Glomerular endothelial cell (primary cell): Measurements from ENCODE around the gene TECR. TPM values are rescaled to one million over a fixed set of nuclear protein-coding genes. Genes with fewer than 3 reads are reported as not detected.
A peak's percentile ranks its signal among the peaks of the same experiment; 100 is the strongest.
"Not testable (repeated sequence)": the region's sequence is repeated elsewhere in the genome, so short reads cannot be mapped to it uniquely, and the experiment has no call there.

ENCODE experiments used
- DNase-seq: peaks from one replicate; pipeline ENCODE4 v3.0.0-alpha.2; 2011; ENCODE audit warnings: low read depth, low spot score; ENCODE audit errors: extremely low read depth
- total RNA-seq: library from RNA; depleted of rRNA; stranded (reverse); fragments of >200 nt; gene quantifications from 2 replicates; pipeline ENCODE4 v1.2.3, GENCODE V29; 2015

TECR gene
- total RNA-seq: 42.7 and 43.8 TPM in 2 replicates

GRCh38 chr19:14529254-14530004, at the start of gene TECR:
TSS of gene TECR (plus strand) at chr19:14529594. CDS start at chr19:14529697, 103 bp downstream.
- DNase-seq: peak; percentile 96

- DNase-seq: no peak
Measured at GRCh38 chr19:14479975-14480699, 49.3 kb upstream of the TECR start.

- no peak for DNase-seq
Measured at GRCh38 chr19:14480700-14481079, 48.7 kb upstream of the TECR start.

- DNase-seq: no peak
Measured at GRCh38 chr19:14482172-14482941, 47.0 kb upstream of the TECR start.

- no peak for DNase-seq
Measured at GRCh38 chr19:14487370-14488125, 41.8 kb upstream of the TECR start.

- DNase-seq: no peak
Measured at GRCh38 chr19:14492756-14493337, 36.5 kb upstream of the TECR start.

GRCh38 chr19:14494411-14494810, 35.0 kb upstream of the TECR start:
- DNase-seq: no peak

GRCh38 chr19:14494910-14495671, 34.3 kb upstream of the TECR start:
- no peak for DNase-seq

GRCh38 chr19:14495672-14496028, 33.7 kb upstream of the TECR start:
- no peak for DNase-seq

- peak; percentile 88 for DNase-seq
Measured at GRCh38 chr19:14496029-14496833, 33.2 kb upstream of the TECR start, which contains the start of gene GIPC1. TSS of gene GIPC1 (minus strand) at chr19:14496127. CDS start at chr19:14482976, 13,151 bp downstream.

- no peak for DNase-seq
Measured at GRCh38 chr19:14496834-14497227, 32.6 kb upstream of the TECR start.

GRCh38 chr19:14497228-14497921, 32.0 kb upstream of the TECR start:
- DNase-seq: no peak

GRCh38 chr19:14502334-14503092, 26.9 kb upstream of the TECR start:
- DNase-seq: no peak

GRCh38 chr19:14503285-14503684, 26.1 kb upstream of the TECR start:
- no peak for DNase-seq

- not testable (repeated sequence) for DNase-seq
Measured at GRCh38 chr19:14504575-14504974, 24.8 kb upstream of the TECR start.

GRCh38 chr19:14505488-14506239, 23.7 kb upstream of the TECR start:
- no peak for DNase-seq
